Prostate gland (tissue), 2 donors: Measurements from ENCODE around the gene COMMD1. TPM values are rescaled to one million over a fixed set of nuclear protein-coding genes. Genes with fewer than 3 reads are reported as not detected.

ENCODE experiments used
- DNase-seq: peaks from one replicate; pipeline ENCODE4 v3.0.0-alpha.2; 2019; ENCODE audit warnings: low spot score
- H3K27ac ChIP-seq, 2 donors: fragments of 200-600 bp; sonication (generic); 2 replicates each; pipeline ENCODE4 v1.5.1; 2017 to 2019
- H3K27me3 ChIP-seq: fragments of 200-600 bp; sonication (generic); replicated peaks from 2 replicates; pipeline ENCODE4 v1.5.1; 2019; ENCODE audit not compliant: insufficient read depth
- H3K36me3 ChIP-seq, 2 donors: fragments of 200-600 bp; sonication (generic); 1 replicate in 1 of 2; 2 replicates in 1 of 2; pipeline versions ENCODE4 v1.5.1 to v1.8.1; 2017 to 2019
- H3K4me1 ChIP-seq: fragments of 200-600 bp; sonication (generic); replicated peaks from 2 replicates; pipeline ENCODE4 v1.5.1; 2019
- H3K4me3 ChIP-seq, 2 donors: fragments of 200-600 bp; sonication (generic); 2 replicates each; pipeline ENCODE4 v1.5.1; 2017 to 2019
- H3K9me3 ChIP-seq: fragments of 200-600 bp; sonication (generic); 2 replicates; pipeline ENCODE4 v1.5.1; 2017
- POLR2A ChIP-seq: fragments of 450-650 bp; IDR thresholded peaks from one replicate; pipeline ENCODE4 v1.6.1; 2016; ENCODE audit warnings: antibody characterized with exemption, mild to moderate bottlenecking
- POLR2AphosphoS5 ChIP-seq: sonication (generic); formaldehyde crosslinking; IDR thresholded peaks from one replicate; pipeline ENCODE4 v1.6.1; 2017; ENCODE audit warnings: antibody characterized with exemption
- WGBS: methylation state at CpG from one replicate; pipeline ENCODE4 v1.1.5; 2018; 5-methylcytosine and 5-hydroxymethylcytosine counted together
- intact Hi-C: fragments of 100-400 bp; cut with DNase I; formaldehyde crosslinking; loops from one replicate; pipeline ENCODE4 v1.14.2; 2022
- total RNA-seq, 2 donors: library from RNA; depleted of rRNA; stranded (reverse); fragments of >200 nt; gene quantifications; one replicate each; pipeline ENCODE4 v1.1.0, GENCODE V29; 2016
- TF ChIP-seq, protein P1 (sequence below), 4 experiments: fragments of 200-600 bp in 2 of 4; fragments of 450-650 bp in 2 of 4; sonication (generic) in 2 of 4; IDR thresholded peaks; 1 replicate in 3 of 4; 2 replicates in 1 of 4; pipeline ENCODE4 v1.5.1; 2016 to 2019; ENCODE audit warnings: antibody characterized with exemption in 4 of 4, mild to moderate bottlenecking in 2 of 4, moderate library complexity in 2 of 4

Gene COMMD1
- total RNA-seq, 2 donors from 2014 or later, result 41.9 to 63.9 TPM

DNA sequence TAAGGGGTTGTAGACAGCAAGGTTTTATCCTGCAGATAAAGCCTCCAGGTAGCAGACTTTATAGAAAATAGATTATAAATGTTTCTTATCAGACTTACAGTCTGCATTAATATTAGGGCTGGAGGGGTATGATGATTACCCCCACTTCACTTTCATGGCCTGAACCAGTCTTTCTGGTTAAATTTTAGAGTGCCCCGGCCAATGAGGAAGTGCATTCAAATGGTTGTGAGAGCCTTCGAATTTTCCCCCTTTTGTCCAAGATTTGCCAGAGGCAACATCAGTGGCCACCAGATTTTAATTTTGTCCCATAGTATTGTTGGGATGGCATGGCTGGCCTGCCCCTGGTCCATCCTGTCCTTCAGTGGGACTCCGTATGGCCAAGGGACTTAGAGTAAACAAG is 31.6 kb downstream of the COMMD1 start:
- TF ChIP-seq POLR2AphosphoS5, result no peak
- TF ChIP-seq, protein P1, sequence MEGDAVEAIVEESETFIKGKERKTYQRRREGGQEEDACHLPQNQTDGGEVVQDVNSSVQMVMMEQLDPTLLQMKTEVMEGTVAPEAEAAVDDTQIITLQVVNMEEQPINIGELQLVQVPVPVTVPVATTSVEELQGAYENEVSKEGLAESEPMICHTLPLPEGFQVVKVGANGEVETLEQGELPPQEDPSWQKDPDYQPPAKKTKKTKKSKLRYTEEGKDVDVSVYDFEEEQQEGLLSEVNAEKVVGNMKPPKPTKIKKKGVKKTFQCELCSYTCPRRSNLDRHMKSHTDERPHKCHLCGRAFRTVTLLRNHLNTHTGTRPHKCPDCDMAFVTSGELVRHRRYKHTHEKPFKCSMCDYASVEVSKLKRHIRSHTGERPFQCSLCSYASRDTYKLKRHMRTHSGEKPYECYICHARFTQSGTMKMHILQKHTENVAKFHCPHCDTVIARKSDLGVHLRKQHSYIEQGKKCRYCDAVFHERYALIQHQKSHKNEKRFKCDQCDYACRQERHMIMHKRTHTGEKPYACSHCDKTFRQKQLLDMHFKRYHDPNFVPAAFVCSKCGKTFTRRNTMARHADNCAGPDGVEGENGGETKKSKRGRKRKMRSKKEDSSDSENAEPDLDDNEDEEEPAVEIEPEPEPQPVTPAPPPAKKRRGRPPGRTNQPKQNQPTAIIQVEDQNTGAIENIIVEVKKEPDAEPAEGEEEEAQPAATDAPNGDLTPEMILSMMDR (IDR thresholded peaks at IDR 0.05), result no peak
- no peak for TF ChIP-seq POLR2A
- no peaks in the 10 kb centered on the region for H3K36me3 ChIP-seq
- H3K4me3 ChIP-seq, result no peak overlapping the region
- no peaks in the 10 kb centered on the region for H3K9me3 ChIP-seq
- H3K4me1 ChIP-seq, result peaks cover 2% of the 10 kb centered on the region
- H3K27me3 ChIP-seq, result no peaks in the 10 kb centered on the region
- WGBS, result 78% methylated on average over 3 of the region's 3 CpGs
- intact Hi-C loops, result no loop called here
- H3K27ac ChIP-seq, result no peak overlapping the region
- DNase-seq, result no peak

DNA sequence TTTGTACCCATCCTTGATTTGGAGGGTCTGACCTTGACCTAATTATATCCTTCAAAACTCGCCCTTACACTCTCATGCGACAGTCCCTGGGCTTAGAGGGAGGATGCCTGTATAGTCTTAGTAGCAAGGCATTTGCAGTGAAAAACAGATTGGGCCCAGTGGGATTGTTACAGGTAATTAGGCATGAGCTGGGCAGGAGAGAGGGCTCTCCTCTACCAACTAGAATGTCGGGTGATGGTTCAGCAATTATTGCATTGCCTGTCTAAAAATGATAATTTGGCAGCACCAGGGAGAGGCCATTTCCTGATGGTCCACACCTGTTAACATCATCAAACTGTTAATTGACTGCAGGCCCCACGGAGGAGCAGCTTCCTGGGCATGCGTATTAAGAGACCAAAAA is 32.4 kb downstream of the COMMD1 start:
- H3K27ac ChIP-seq, result no peak overlapping the region
- TF ChIP-seq, protein P1 (IDR thresholded peaks at IDR 0.05), result no peak
- TF ChIP-seq POLR2AphosphoS5 (no peak), POLR2A (no peak)
- H3K4me1 ChIP-seq, result peaks cover 2% of the 10 kb centered on the region
- no peaks in the 10 kb centered on the region for H3K9me3 ChIP-seq
- H3K4me3 ChIP-seq, result no peak overlapping the region
- intact Hi-C loops, result no loop called here
- no peaks in the 10 kb centered on the region for H3K36me3 ChIP-seq
- DNase-seq, result no peak
- H3K27me3 ChIP-seq, result no peaks in the 10 kb centered on the region
- 81% methylated on average over 5 of the region's 5 CpGs for WGBS

DNA sequence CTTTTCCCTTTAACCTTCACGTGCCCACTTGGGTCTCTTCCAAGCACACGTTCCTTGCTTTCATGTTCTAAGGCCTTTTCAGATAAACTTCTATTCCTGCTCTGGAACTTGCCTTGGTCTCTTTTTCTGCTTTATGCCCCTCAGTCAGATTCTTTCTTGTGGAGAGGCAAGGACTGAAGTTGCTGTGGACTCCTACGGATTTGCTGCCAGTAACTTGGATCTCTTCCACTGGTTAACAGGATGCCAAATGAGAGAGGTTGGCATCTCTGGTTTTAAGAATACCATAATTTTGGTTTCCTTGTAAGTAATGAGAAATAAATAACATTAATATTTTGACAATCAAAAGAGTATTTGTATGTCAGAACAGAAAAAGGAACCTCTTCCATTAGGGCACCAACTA is 33.0 kb downstream of the COMMD1 start:
- H3K27me3 ChIP-seq, result no peaks in the 10 kb centered on the region
- WGBS, result 55% methylated on average over 3 of the region's 3 CpGs
- H3K36me3 ChIP-seq, result no peaks in the 10 kb centered on the region
- no peak overlapping the region for H3K4me3 ChIP-seq
- H3K4me1 ChIP-seq, result peaks cover 2% of the 10 kb centered on the region
- intact Hi-C loops, result no loop called here
- no peak overlapping the region for H3K27ac ChIP-seq
- H3K9me3 ChIP-seq, result no peaks in the 10 kb centered on the region
- no peak for DNase-seq
- TF ChIP-seq, protein P1 (IDR thresholded peaks at IDR 0.05), result no peak
- TF ChIP-seq POLR2AphosphoS5 (no peak), POLR2A (no peak)

DNA sequence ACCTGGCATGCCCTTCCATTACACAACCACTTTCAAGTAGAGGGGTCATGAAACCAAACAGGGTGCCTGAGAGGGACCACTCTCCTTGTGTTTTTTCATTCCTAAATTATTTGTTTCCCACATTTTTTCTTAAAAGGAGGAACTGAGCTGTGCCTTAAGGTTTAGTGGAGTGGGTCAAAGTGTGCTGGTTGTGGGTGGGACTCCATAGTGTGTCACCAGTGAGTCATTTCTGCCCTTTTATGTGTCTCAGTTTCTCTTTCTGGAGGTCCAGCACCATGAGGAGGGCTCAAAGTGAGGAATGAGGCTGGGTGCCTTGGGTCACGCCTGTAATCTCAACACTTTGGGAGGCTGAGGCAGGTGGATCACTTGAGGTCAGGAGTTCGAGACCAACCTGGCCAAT is 37.8 kb downstream of the COMMD1 start:
- TF ChIP-seq, protein P1 (IDR thresholded peaks at IDR 0.05), result no peak
- no peak for TF ChIP-seq POLR2A
- TF ChIP-seq POLR2AphosphoS5, result no peak
- H3K36me3 ChIP-seq, result no peaks in the 10 kb centered on the region
- no peak overlapping the region for H3K4me3 ChIP-seq
- H3K27ac ChIP-seq, result no peak overlapping the region
- no peaks in the 10 kb centered on the region for H3K9me3 ChIP-seq
- intact Hi-C loops, result no loop called here
- H3K4me1 ChIP-seq, result peaks cover 2% of the 10 kb centered on the region
- 88% methylated on average over 2 of the region's 2 CpGs for WGBS
- no peak for DNase-seq
- H3K27me3 ChIP-seq, result no peaks in the 10 kb centered on the region

DNA sequence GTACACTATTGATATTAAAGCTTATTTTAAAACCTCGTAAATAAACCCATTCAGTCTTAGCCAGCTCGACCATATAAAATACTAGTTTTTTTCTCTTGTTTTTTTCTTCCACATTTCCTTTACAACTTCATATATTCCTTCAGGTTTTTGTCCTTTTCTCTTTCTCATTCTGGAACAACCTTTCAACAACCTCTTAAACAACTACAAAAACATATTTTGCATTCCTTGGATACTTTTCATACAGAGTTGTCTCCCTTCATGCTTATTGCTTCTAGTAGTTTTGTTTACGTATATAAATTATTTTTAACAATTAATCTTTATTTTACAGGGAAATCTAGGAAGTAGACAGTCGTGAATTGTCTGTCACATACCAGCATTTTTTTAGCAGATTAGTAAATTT is 41.2 kb downstream of the COMMD1 start:
- DNase-seq, result no peak
- Histone ChIP-seq H3K36me3 (no peaks in the 10 kb centered on the region), H3K27me3 (no peaks in the 10 kb centered on the region), H3K9me3 (no peaks in the 10 kb centered on the region), H3K27ac (no peak overlapping the region), H3K4me3 (no peak overlapping the region), H3K4me1 (peaks cover 9% of the 10 kb centered on the region)
- intact Hi-C loops, result no loop called here
- 36% methylated on average over 4 of the region's 4 CpGs for WGBS
- TF ChIP-seq POLR2AphosphoS5 (no peak), POLR2A (no peak)
- TF ChIP-seq, protein P1 (IDR thresholded peaks at IDR 0.05), result no peak
